HFFc6 (cell line): ENCODE results near the gene GCK. TPM values are rescaled to one million over a fixed set of nuclear protein-coding genes. Genes with fewer than 3 reads are reported as not detected.

ENCODE experiments used
- DNase-seq: peaks from one replicate; pipeline ENCODE4 v3.0.0-alpha.2; 2018
- H3K27ac Mint-ChIP-seq: 2 replicates; pipeline ENCODE4 v1.8.0; 2020; ENCODE audit warnings: mild to moderate bottlenecking, mixed read lengths
- H3K27me3 Mint-ChIP-seq: 2 replicates; pipeline ENCODE4 v1.8.0; 2021; ENCODE audit warnings: mild to moderate bottlenecking, moderate library complexity, mixed read lengths; ENCODE audit not compliant: insufficient read depth
- H3K36me3 Mint-ChIP-seq: 2 replicates; pipeline ENCODE4 v1.8.0; 2021; ENCODE audit warnings: low read depth, mixed read lengths
- H3K4me1 Mint-ChIP-seq: 2 replicates; pipeline ENCODE4 v1.8.0; 2020; ENCODE audit warnings: low read depth, mixed read lengths
- H3K4me3 Mint-ChIP-seq: 2 replicates; pipeline ENCODE4 v1.8.0; 2020; ENCODE audit warnings: mild to moderate bottlenecking, moderate library complexity, mixed read lengths
- H3K9me3 Mint-ChIP-seq: 2 replicates; pipeline ENCODE4 v1.8.0; 2020; ENCODE audit warnings: mild to moderate bottlenecking, mixed read lengths
- CTCF ChIP-seq: fragments of 200-600 bp; sonication (generic); IDR thresholded peaks from 2 replicates; pipeline ENCODE4 v1.5.0; 2021; ENCODE audit warnings: antibody characterized with exemption, mild to moderate bottlenecking
- total RNA-seq, 6 experiments: library from RNA; stranded (reverse); fragmentation: NEBNext Ultra II Directional; extraction: Animal tissue kit (Norgen Biotek cat#: 25700); gene quantifications; 2 replicates in 1 of 6; 3 replicates in 5 of 6; pipeline ENCODE4 v1.2.3, GENCODE V29; 2021

GCK gene
- total RNA-seq, 6 experiments from 2014 or later: 0.11 to 0.26 (median 0.17) TPM; not detected in 2

- no peak for DNase-seq
- Mint-ChIP-seq H3K9me3 (no peaks in the 10 kb centered on the region), H3K4me3 (no peak overlapping the region), H3K36me3 (no peaks in the 10 kb centered on the region), H3K4me1 (peaks cover 15% of the 10 kb centered on the region), H3K27me3 (no peaks in the 10 kb centered on the region; the same call in none of the 2 replicates), H3K27ac (no peak overlapping the region)
- TF ChIP-seq CTCF: no peak
Observed at GRCh38 chr7:44149571-44150465, 39.4 kb downstream of the GCK start.

GRCh38 chr7:44148961-44149536 lies 40.2 kb downstream of the GCK start:
- TF ChIP-seq CTCF: no peak
- DNase-seq: no peak
- no peak overlapping the region for H3K4me3 Mint-ChIP-seq
- H3K27me3 Mint-ChIP-seq: no peaks in the 10 kb centered on the region; the same call in none of the 2 replicates
- H3K9me3 Mint-ChIP-seq: no peaks in the 10 kb centered on the region
- H3K36me3 Mint-ChIP-seq: no peaks in the 10 kb centered on the region
- H3K27ac Mint-ChIP-seq: no peak overlapping the region
- H3K4me1 Mint-ChIP-seq: peaks cover 9% of the 10 kb centered on the region

- Mint-ChIP-seq H3K4me1 (peaks cover 15% of the 10 kb centered on the region), H3K9me3 (no peaks in the 10 kb centered on the region), H3K27me3 (no peaks in the 10 kb centered on the region; the same call in none of the 2 replicates), H3K27ac (no peak overlapping the region), H3K4me3 (no peak overlapping the region), H3K36me3 (no peaks in the 10 kb centered on the region)
- DNase-seq: no peak
- no peak for TF ChIP-seq CTCF
Observed at GRCh38 chr7:44148166-44148565, 41.1 kb downstream of the GCK start.

GRCh38 chr7:44147026-44147991 lies 41.9 kb downstream of the GCK start:
- DNase-seq: no peak
- no peaks in the 10 kb centered on the region for H3K9me3 Mint-ChIP-seq
- H3K27me3 Mint-ChIP-seq: no peaks in the 10 kb centered on the region; the same call in none of the 2 replicates
- no peak overlapping the region for H3K4me3 Mint-ChIP-seq
- no peak for TF ChIP-seq CTCF
- H3K27ac Mint-ChIP-seq: no peak overlapping the region
- no peaks in the 10 kb centered on the region for H3K36me3 Mint-ChIP-seq
- peaks cover 15% of the 10 kb centered on the region for H3K4me1 Mint-ChIP-seq
